HG03571 (cell line): ENCODE measurements around the gene ADCY4.

Source experiments
- ATAC-seq: cut with Tn5 transposase; IDR thresholded peaks from one replicate; pipeline ENCODE4 v1.9.1; 2021; ENCODE audit not compliant: unreplicated experiment

Gene ADCY4

GRCh38 chr14:24278424-24278823, 56.4 kb downstream of the ADCY4 start:
- no peak for ATAC-seq

GRCh38 chr14:24277606-24278321, 57.1 kb downstream of the ADCY4 start:
- no peak for ATAC-seq

- ATAC-seq, result no peak
Measured at GRCh38 chr14:24277071-24277470, 57.8 kb downstream of the ADCY4 start.

GRCh38 chr14:24274101-24274543, 60.7 kb downstream of the ADCY4 start:
- ATAC-seq, result peak; percentile 33

- ATAC-seq, result no peak
Measured at GRCh38 chr14:24273422-24273998, 61.4 kb downstream of the ADCY4 start.

- ATAC-seq, result no peak
Measured at GRCh38 chr14:24272467-24272866, 62.4 kb downstream of the ADCY4 start.

- ATAC-seq, result no peak
Measured at GRCh38 chr14:24271834-24272263, 63.0 kb downstream of the ADCY4 start.

- ATAC-seq, result peak; percentile 75
Measured at GRCh38 chr14:24271134-24271833, 63.6 kb downstream of the ADCY4 start, which contains the start of gene RABGGTA. Gene RABGGTA, minus strand, starts transcription at chr14:24271597. Its CDS starts 482 bp downstream, at chr14:24271115.

GRCh38 chr14:24270537-24271133, 64.2 kb downstream of the ADCY4 start:
- no peak for ATAC-seq

GRCh38 chr14:24269910-24270536, 64.8 kb downstream of the ADCY4 start:
- no peak for ATAC-seq

GRCh38 chr14:24269368-24269767, 65.5 kb downstream of the ADCY4 start:
- ATAC-seq, result no peak
